AG04450 (cell line): ENCODE measurements around the gene MAPKAP1. TPM values are rescaled to one million over a fixed set of nuclear protein-coding genes. Genes with fewer than 3 reads are reported as not detected.

ENCODE experiments used
- CTCF ChIA-PET: fragments of 300-600, 350-600 bp; formaldehyde crosslinking; extraction: SDS; loops from one replicate; lab custom pipeline; 2022; ENCODE audit warnings: antibody characterized with exemption, inconsistent platforms; lab: Charles Lee
- POLR2A ChIA-PET: fragments of 350-600 bp; formaldehyde crosslinking; extraction: SDS; loops from one replicate; lab custom pipeline; 2021; ENCODE audit warnings: antibody characterized with exemption, inconsistent platforms; lab: Yijun Ruan, JAX
- DNase-seq: peaks from one replicate; pipeline ENCODE4 v3.0.0-alpha.2; 2011; ENCODE audit warnings: low read depth, low spot score
- H3K27ac ChIP-seq: one replicate; pipeline ENCODE4 v1.5.1; 2012; ENCODE audit warnings: low read depth, low read length, control low read depth
- H3K27me3 ChIP-seq: one replicate; pipeline ENCODE4 v1.6.0; 2012; ENCODE audit warnings: low read length; ENCODE audit not compliant: control insufficient read depth, insufficient read depth
- H3K4me3 ChIP-seq: 2 replicates; pipeline ENCODE4 v1.5.1; 2011; ENCODE audit warnings: mild to moderate bottlenecking, low read depth, low read length, control low read depth
- H3K9me3 ChIP-seq: 2 replicates; pipeline ENCODE4 v1.5.1; 2012; ENCODE audit warnings: low read length; ENCODE audit not compliant: control insufficient read depth, insufficient read depth
- CTCF ChIP-seq: IDR thresholded peaks from 2 replicates; pipeline ENCODE4 v1.5.1; 2011; ENCODE audit warnings: low read depth, low read length, control low read depth, inconsistent platforms
- polyA plus RNA-seq: library from polyadenylated mRNA; depleted of rRNA; stranded (reverse); fragments of >200 nt; gene quantifications from 2 replicates; pipeline ENCODE4 v1.2.3, GENCODE V29; 2011

The MAPKAP1 gene
- polyA plus RNA-seq, 1 experiment: 140 TPM

DNA sequence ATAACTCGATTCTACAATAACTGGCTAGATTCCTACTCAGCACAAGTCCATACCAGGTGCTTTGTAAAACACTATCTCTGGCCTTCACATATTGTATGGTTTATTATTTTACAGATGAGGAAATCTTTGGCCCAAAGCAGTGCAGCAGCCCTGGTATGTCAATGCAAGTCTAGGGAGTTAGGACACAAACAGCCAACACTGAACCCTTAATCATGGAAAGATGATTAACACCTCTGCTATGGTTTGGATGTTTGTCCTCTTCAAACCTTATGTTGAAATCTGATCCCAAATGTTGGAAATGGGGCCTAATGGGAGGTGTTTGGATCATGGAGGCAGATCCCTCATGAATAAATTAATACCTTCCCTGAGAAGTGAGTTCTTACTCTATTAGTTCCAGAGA lies 76.6 kb downstream of the MAPKAP1 start:
- Histone ChIP-seq H3K27ac (no peak overlapping the region), H3K4me3 (no peak overlapping the region), H3K9me3 (no peaks in the 10 kb centered on the region), H3K27me3 (no peaks in the 10 kb centered on the region)
- POLR2A ChIA-PET: no interaction called here
- TF ChIP-seq CTCF: no peak
- CTCF ChIA-PET: interaction anchor here (0.6 to 1.3 kb wide), 4 partner anchors 11 to 223 kb away, joined by 4 to 8 read pairs (median 5); no protein-coding TSS in a partner anchor
- no peak for DNase-seq

GRCh38 chr9:125629446-125629845 lies 77.6 kb downstream of the MAPKAP1 start:
- POLR2A ChIA-PET: no interaction called here
- Histone ChIP-seq H3K27ac (no peak overlapping the region), H3K9me3 (no peaks in the 10 kb centered on the region), H3K27me3 (no peaks in the 10 kb centered on the region), H3K4me3 (no peak overlapping the region)
- DNase-seq: no peak
- CTCF ChIA-PET: no interaction called here
- TF ChIP-seq CTCF: no peak

GRCh38 chr9:125626187-125626586 lies 80.8 kb downstream of the MAPKAP1 start:
- ChIA-PET CTCF (no interaction called here), POLR2A (no interaction called here)
- DNase-seq: peak; percentile 15
- no peak for TF ChIP-seq CTCF
- Histone ChIP-seq H3K4me3 (no peak overlapping the region), H3K27ac (no peak overlapping the region), H3K27me3 (no peaks in the 10 kb centered on the region), H3K9me3 (no peaks in the 10 kb centered on the region; the same call in 1 of the 2 replicates)

DNA sequence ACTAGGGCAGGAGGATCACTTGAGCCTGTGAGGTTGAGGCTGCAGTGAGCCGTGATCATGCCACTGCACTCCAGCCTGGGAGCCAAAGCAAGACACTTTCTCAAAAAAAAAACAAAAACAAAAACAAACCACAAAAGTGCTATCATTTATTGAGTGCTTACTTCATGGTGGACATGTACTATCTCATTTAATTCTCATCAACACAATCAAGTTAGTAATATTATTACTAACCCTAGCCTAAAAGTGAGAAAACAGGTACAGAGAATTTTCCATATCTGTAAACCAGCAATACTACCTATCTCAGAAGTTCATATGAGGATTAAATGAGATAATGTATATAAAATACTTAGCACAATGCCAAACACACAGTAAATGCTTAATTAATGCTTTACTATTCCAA lies 85.8 kb downstream of the MAPKAP1 start:
- Histone ChIP-seq H3K9me3 (no peaks in the 10 kb centered on the region; the same call in 1 of the 2 replicates), H3K27ac (no peak overlapping the region), H3K4me3 (no peak overlapping the region), H3K27me3 (no peaks in the 10 kb centered on the region)
- no peak for TF ChIP-seq CTCF
- POLR2A ChIA-PET: no interaction called here
- CTCF ChIA-PET: interaction anchor here (0.6 kb wide), 1 partner anchor 316 kb away, joined by 3 read pairs; no protein-coding TSS in a partner anchor
- DNase-seq: no peak

DNA sequence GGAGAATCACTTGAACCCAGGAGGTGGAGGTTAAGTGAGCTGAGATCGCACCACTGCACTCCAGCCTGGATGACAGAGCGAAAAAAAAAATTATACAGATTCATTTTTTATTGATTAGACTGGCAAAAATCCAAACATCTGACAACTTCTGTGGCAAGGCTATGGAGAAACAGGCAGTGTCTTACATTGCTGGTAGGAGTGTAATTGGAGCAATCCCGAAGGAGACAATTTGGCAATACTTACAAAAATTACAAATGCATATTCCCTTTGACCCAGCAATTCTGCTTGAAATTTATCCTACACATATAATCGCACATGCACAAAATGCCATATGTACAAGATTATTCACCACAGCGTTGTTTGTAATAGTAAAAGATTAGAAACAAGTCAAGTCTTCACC lies 86.8 kb downstream of the MAPKAP1 start:
- ChIA-PET CTCF (no interaction called here), POLR2A (no interaction called here)
- Histone ChIP-seq H3K27me3 (no peaks in the 10 kb centered on the region), H3K27ac (no peak overlapping the region), H3K9me3 (no peaks in the 10 kb centered on the region; the same call in 1 of the 2 replicates), H3K4me3 (no peak overlapping the region)
- TF ChIP-seq CTCF: no peak
- DNase-seq: no peak
